HK-2 (cell line): Measurements from ENCODE around the gene THAP8.

Experiments used
- DNase-seq: peaks from one replicate; pipeline ENCODE4 v3.0.0-alpha.2; 2018; ENCODE audit not compliant: unreplicated experiment

THAP8 gene

GRCh38 chr19:36030264-36031148 is 23.6 kb downstream of the THAP8 start:
- DNase-seq, result no peak

- no peak for DNase-seq
Measured at GRCh38 chr19:36028313-36029041, 25.6 kb downstream of the THAP8 start.

GRCh38 chr19:36027696-36028095 is 26.4 kb downstream of the THAP8 start:
- no peak for DNase-seq

- DNase-seq, result no peak
Measured at GRCh38 chr19:36026091-36026876, 27.8 kb downstream of the THAP8 start.

GRCh38 chr19:36025541-36025940 is 28.5 kb downstream of the THAP8 start:
- no peak for DNase-seq

GRCh38 chr19:36023432-36023831 is 30.7 kb downstream of the THAP8 start:
- DNase-seq, result no peak

GRCh38 chr19:36019061-36019670 is 34.9 kb downstream of the THAP8 start:
- no peak for DNase-seq

GRCh38 chr19:36014012-36014924 is 39.8 kb downstream of the THAP8 start, which contains the start of gene ALKBH6:
ALKBH6 (minus strand) TSS chr19:36014213; CDS start chr19:36013397, 816 bp downstream.
- DNase-seq, result peak; percentile 100

- no peak for DNase-seq
Measured at GRCh38 chr19:36013280-36014011, 40.6 kb downstream of the THAP8 start.

GRCh38 chr19:36010402-36010801 is 43.7 kb downstream of the THAP8 start:
- no peak for DNase-seq

- no peak for DNase-seq
Measured at GRCh38 chr19:36009633-36010379, 44.3 kb downstream of the THAP8 start.

- DNase-seq, result peak; percentile 38
Measured at GRCh38 chr19:36009220-36009619, 44.9 kb downstream of the THAP8 start.

- DNase-seq, result no peak
Measured at GRCh38 chr19:36008336-36008978, 45.6 kb downstream of the THAP8 start, which contains the start of gene SYNE4. SYNE4 (minus strand) TSS chr19:36008813; CDS start chr19:36008681, 132 bp downstream.

GRCh38 chr19:36006955-36007354 is 47.1 kb downstream of the THAP8 start:
- DNase-seq, result no peak

- no peak for DNase-seq
Measured at GRCh38 chr19:36003284-36003683, 50.8 kb downstream of the THAP8 start.

- no peak for DNase-seq
Measured at GRCh38 chr19:36001605-36002004, 52.5 kb downstream of the THAP8 start.

- no peak for DNase-seq
Measured at GRCh38 chr19:35996777-35997176, 57.3 kb downstream of the THAP8 start.
